HG03342 (cell line): Measurements from ENCODE around the gene RNF43.
"Not testable (repeated sequence)": the region's sequence is repeated elsewhere in the genome, so short reads cannot be mapped to it uniquely, and the experiment has no call there.

Experiments used
- ATAC-seq: cut with Tn5 transposase; IDR thresholded peaks from one replicate; pipeline ENCODE4 v1.9.1; 2021; ENCODE audit warnings: mild to moderate bottlenecking, moderate library complexity; ENCODE audit not compliant: unreplicated experiment

Gene RNF43

DNA sequence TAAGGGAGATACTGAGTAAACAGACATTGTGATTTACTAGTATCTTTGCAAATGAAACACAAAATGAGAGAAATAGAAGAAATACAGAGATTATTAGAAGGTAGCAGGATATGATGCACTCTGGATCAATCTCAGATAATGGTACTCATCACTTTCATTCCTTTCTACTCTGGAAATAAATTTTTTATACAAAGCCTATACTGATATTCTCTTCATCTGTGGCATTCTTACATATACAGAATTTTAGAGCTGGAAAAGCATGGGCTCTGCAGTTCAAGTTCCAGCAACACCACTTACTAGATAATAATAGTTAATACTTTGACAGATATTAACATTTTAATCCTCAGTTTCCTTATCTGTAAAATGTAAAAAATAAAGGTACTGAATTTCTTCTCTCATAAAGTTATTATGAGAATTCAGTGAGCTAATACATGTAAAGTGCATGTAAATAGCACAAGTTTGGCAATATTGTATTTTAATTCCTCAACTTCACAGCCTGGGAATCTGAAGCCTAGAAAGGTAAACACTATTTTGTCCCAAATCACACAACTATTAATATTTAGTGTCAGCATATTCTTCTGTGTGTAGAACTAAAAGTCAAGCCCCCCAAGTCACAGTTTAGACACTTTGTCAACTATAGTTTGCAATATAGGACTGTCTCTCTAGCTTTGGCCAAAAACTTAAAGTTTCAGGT lies 6.5 kb downstream of the RNF43 start:
- no peak for ATAC-seq

DNA sequence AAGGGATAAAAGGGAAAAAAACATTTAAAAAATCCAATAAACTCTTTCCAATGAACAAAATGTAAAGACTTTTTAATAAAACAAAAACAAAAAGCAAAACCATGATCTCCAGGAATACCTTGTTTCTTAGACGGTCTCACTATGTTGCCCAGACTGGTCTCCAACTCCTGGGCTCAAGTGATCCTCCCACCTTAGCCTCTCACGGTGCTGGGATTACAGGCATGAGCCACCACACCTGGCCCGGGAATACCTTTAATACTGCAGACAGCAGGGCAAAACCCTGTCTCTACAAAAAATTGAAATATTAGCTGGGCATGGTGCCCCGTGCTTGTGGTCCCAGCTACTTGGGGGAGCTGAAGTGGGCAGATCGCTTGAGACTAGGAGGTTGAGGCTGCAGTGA lies 7.9 kb downstream of the RNF43 start:
- ATAC-seq, result no peak

- ATAC-seq, result no peak
Observed at GRCh38 chr17:58403311-58403710, 14.0 kb downstream of the RNF43 start.

DNA sequence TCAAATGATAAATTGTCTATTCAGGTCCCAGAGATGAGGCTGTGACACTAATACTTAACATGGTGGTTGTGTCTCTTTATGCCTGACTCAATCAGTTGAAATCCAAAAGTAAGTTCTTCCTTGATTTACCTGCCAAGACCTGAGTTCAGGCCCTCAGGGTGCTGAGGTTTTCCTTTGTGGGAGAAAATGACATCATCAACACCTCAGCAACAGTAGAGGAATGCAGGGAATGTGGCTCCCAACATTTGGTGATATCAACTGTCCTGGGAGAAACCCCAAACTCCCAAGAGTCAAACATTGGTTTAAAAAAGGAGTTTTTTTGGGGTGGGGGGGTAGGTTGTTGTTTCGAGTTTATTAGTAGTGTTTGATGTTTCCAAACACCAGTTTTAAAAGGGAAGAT lies 14.7 kb downstream of the RNF43 start:
- ATAC-seq, result no peak

GRCh38 chr17:58402047-58402446 lies 15.3 kb downstream of the RNF43 start:
- ATAC-seq, result no peak

DNA sequence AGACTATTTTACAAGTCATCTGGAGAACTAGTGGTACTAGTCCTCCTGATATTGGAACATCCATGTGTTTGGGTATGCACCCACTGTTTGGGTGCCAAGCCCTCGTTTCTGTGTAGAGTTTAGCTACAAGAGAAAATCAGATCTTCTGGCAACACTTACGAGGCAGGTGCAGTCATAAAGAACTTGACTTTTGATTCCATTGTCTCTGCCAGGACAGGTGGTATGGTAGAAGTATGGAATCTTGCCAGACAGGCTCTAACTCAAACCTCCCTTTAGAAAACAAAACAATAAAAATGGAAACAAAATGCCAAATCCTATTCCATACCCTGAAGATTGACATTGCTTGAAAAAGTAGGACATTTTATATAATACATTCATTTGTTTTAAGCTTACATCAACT lies 16.0 kb downstream of the RNF43 start:
- ATAC-seq, result no peak

DNA sequence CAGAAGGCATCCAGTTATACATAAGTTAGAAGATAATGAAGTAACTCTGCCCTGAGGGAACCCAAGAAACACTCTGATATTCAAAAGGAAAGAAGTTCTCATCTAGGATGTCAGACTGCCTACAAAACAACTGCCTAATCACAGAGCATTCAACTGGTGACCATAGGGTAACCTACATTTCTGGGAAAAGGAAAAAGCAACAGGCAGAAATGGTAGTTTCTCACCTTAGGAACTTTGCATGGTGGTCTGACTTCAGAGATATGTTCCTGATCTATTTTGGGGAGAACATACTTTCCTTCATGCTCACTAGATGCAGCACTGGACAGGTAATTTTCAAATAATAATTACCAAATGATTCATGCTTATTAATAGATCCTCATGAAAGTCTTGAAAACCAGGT lies 16.5 kb downstream of the RNF43 start:
- ATAC-seq, result no peak

DNA sequence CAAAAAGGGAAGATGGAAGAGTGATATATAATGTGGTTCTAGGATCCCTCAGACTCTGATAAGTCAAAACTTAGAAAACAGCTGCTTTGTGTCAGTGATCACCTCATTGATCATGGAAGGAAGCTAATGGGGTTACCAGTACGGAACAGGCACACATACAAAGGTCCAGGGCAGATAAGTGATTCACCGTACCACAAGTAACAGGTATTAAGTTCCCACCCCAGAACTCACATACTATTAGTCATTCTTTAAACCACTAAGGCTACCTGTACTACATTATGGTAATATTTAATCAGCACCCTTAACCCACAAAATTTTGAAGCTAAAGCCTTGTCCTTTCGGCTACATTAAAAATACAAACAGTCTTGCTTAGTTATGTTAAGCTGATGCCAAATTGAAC lies 17.4 kb downstream of the RNF43 start:
- no peak for ATAC-seq

GRCh38 chr17:58398574-58399266 lies 18.6 kb downstream of the RNF43 start:
- ATAC-seq, result no peak

DNA sequence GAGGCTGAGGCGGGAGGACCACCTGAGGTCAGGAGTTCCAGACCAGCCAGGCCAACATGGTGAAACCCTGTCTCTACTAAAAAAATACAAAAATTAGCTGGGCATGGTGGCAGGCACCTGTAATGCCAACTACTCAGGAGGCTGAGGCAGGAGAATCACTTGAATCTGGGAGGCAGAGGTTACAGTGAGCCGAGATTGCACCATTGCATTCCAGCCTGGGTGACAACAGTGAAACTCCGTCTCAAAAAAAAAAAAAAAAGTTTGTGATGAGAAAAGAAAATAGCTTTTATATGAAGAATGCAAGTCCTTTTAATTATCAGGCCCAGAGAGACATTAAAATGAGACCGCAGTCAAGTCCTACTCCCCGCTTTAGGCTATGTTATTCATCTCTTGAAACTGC lies 19.9 kb downstream of the RNF43 start:
- not testable (repeated sequence) for ATAC-seq

GRCh38 chr17:58396173-58396572 lies 21.2 kb downstream of the RNF43 start:
- ATAC-seq, result no peak

DNA sequence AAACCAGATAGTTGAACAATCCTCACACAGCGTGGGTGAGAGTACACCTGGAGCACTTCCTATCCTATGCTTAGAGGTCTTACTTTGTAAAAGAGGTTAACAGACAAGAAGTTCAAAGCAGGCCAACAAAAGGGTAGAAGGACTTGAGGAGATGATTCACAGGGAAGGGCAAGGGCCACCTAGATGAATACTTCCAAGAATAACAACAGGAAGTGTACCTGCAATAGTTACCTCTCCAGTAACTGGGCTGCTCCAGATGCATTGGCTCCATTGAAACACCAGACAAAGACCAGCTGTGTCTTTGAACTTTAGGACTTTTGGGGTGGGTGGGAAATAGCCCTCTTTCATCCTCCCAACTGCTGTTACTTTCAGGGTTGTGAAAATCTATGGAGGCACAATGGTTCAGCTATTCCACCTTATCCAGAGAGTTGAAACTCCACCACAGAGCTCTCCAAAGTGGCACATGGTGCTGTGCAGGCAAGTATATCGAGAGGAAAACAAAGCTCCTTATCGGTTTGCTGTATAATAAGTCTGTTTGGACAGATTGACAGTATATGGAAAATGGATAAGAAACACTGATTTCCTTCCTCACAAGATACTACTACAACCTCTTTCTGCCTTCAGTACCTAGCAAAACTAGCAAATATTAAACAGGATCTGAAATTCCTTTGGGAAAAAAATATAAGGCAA lies 22.7 kb downstream of the RNF43 start:
- ATAC-seq, result no peak

GRCh38 chr17:58391302-58391984 lies 25.9 kb downstream of the RNF43 start:
- ATAC-seq, result no peak

GRCh38 chr17:58390884-58391283 lies 26.4 kb downstream of the RNF43 start:
- ATAC-seq, result no peak

GRCh38 chr17:58388302-58389190 lies 28.8 kb downstream of the RNF43 start:
- ATAC-seq, result no peak

DNA sequence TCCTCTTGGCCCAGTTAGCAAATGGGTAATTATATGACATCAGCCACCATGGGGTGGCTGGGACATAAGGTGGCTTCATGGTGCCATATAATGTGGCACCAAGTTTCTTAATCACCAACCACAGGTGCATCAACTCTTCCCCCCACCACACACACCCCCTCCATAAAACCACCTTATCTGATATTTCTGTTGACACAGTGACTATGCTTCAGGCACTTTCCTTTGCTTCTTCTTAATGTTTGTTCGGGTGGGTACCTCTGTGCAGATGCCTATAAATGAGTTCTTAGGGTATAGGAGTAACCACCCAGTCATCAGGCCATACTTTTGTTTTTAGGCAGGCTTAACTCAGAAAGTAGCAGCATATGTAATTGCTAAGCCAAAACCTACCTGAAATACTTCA lies 29.5 kb downstream of the RNF43 start:
- ATAC-seq, result no peak

- ATAC-seq, result no peak
Observed at GRCh38 chr17:58386708-58387107, 30.6 kb downstream of the RNF43 start.

GRCh38 chr17:58385359-58385899 lies 31.9 kb downstream of the RNF43 start:
- ATAC-seq, result no peak

- no peak for ATAC-seq
Observed at GRCh38 chr17:58384897-58385296, 32.4 kb downstream of the RNF43 start.

- ATAC-seq, result no peak
Observed at GRCh38 chr17:58383892-58384462, 33.4 kb downstream of the RNF43 start.
